GM23338 (cell line): ENCODE measurements around the gene FOXK2. TPM values are rescaled to one million over a fixed set of nuclear protein-coding genes. Genes with fewer than 3 reads are reported as not detected.

Experiments
- ATAC-seq: fragments of 200-7000 bp; cut with Tn5 transposase; 3 replicates; pipeline ENCODE4 v1.9.1; 2020
- DNase-seq: peaks from one replicate; pipeline ENCODE4 v3.0.0-alpha.2; 2015; ENCODE audit warnings: low spot score
- H2AFZ ChIP-seq: fragments of 200-600 bp; sonication (generic); 2 replicates; pipeline ENCODE4 v1.8.0; 2016; ENCODE audit warnings: antibody characterized with exemption, mild to moderate bottlenecking, moderate library complexity
- H3F3A ChIP-seq: fragments of 200-600 bp; sonication (generic); replicated peaks from 2 replicates; pipeline ENCODE4 v1.8.0; 2017; ENCODE audit warnings: antibody characterized with exemption, mixed run types, low read depth
- H3K27ac ChIP-seq: fragments of 200-600 bp; sonication (generic); 2 replicates; pipeline ENCODE4 v1.6.1; 2016; ENCODE audit warnings: low read depth
- H3K27me3 ChIP-seq: fragments of 200-600 bp; sonication (generic); 2 replicates; pipeline ENCODE4 v1.8.0; 2016; ENCODE audit warnings: mild to moderate bottlenecking, mixed run types, moderate library complexity; ENCODE audit not compliant: insufficient read depth
- H3K36me3 ChIP-seq: fragments of 200-600 bp; sonication (generic); 2 replicates; pipeline ENCODE4 v1.8.0; 2016; ENCODE audit warnings: mild to moderate bottlenecking; ENCODE audit not compliant: insufficient read depth
- H3K4me1 ChIP-seq: fragments of 200-600 bp; sonication (generic); 2 replicates; pipeline ENCODE4 v1.8.0; 2016; ENCODE audit warnings: mild to moderate bottlenecking, moderate library complexity; ENCODE audit not compliant: insufficient read depth
- H3K4me2 ChIP-seq: fragments of 200-600 bp; sonication (generic); 2 replicates; pipeline ENCODE4 v1.7.1; 2017; ENCODE audit warnings: mixed run types
- H3K4me3 ChIP-seq: fragments of 200-600 bp; sonication (generic); 2 replicates; pipeline ENCODE4 v1.6.1; 2016; ENCODE audit warnings: mixed run types
- H3K79me2 ChIP-seq: fragments of 200-600 bp; sonication (generic); replicated peaks from 2 replicates; pipeline ENCODE4 v1.8.0; 2017; ENCODE audit warnings: mild to moderate bottlenecking; ENCODE audit not compliant: insufficient read depth
- H3K9me2 ChIP-seq: fragments of 200-600 bp; sonication (generic); 2 replicates; pipeline ENCODE4 v1.8.0; 2017; ENCODE audit not compliant: insufficient read depth
- H4K20me1 ChIP-seq: fragments of 200-600 bp; sonication (generic); replicated peaks from 2 replicates; pipeline ENCODE4 v1.8.0; 2017; ENCODE audit warnings: mild to moderate bottlenecking; ENCODE audit not compliant: insufficient read depth
- H3K27ac Mint-ChIP-seq: 2 replicates; pipeline ENCODE4 v1.8.0; 2020; ENCODE audit warnings: inconsistent platforms, mild to moderate bottlenecking, moderate library complexity, mixed read lengths
- H3K27me3 Mint-ChIP-seq: 3 replicates; pipeline ENCODE4 v1.8.0; 2022; ENCODE audit warnings: low read depth, mild to moderate bottlenecking, moderate library complexity, mixed read lengths, inconsistent platforms; ENCODE audit not compliant: insufficient read depth, poor library complexity
- H3K36me3 Mint-ChIP-seq: 3 replicates; pipeline ENCODE4 v1.8.0; 2021; ENCODE audit warnings: low read depth, mild to moderate bottlenecking, inconsistent platforms, moderate library complexity, mixed read lengths
- H3K4me1 Mint-ChIP-seq: 3 replicates; pipeline ENCODE4 v1.8.0; 2020; ENCODE audit warnings: mild to moderate bottlenecking, inconsistent platforms, mixed read lengths
- H3K4me3 Mint-ChIP-seq: 3 replicates; pipeline ENCODE4 v1.8.0; 2021; ENCODE audit warnings: moderate library complexity, mild to moderate bottlenecking, inconsistent platforms, mixed read lengths
- H3K9me3 Mint-ChIP-seq: 3 replicates; pipeline ENCODE4 v1.8.0; 2020; ENCODE audit warnings: moderate library complexity, mild to moderate bottlenecking, inconsistent platforms, mixed read lengths
- CREB1 ChIP-seq: fragments of 250-450 bp; sonication (Bioruptor Pico); IDR thresholded peaks from 2 replicates; pipeline ENCODE4 v1.5.0; 2020; ENCODE audit warnings: low read depth, mild to moderate bottlenecking, moderate library complexity
- CTCF ChIP-seq, 2 experiments: fragments of 200-600 bp in 1 of 2; sonication (generic) in 1 of 2; conservative IDR thresholded peaks; 2 replicates each; pipeline versions ENCODE4 v1.5.1 to v1.6.1; 2016 to 2017; ENCODE audit warnings: antibody characterized with exemption in 2 of 2, low read depth in 2 of 2, mild to moderate bottlenecking in 2 of 2, moderate library complexity in 1 of 2
- ETS1 ChIP-seq: IDR thresholded peaks from 2 replicates; pipeline ENCODE4 v1.6.1; 2016; ENCODE audit warnings: antibody characterized with exemption
- EZH2 ChIP-seq: fragments of 200-600 bp; sonication (generic); IDR thresholded peaks from one replicate; pipeline ENCODE4 v1.8.0; 2017; ENCODE audit warnings: antibody characterized with exemption, mild to moderate bottlenecking, low read depth; ENCODE audit not compliant: unreplicated experiment
- NANOG ChIP-seq: IDR thresholded peaks from 2 replicates; pipeline ENCODE4 v1.6.1; 2016; ENCODE audit warnings: antibody characterized with exemption, borderline replicate concordance
- POLR2AphosphoS5 ChIP-seq: IDR thresholded peaks from 2 replicates; pipeline ENCODE4 v1.6.1; 2016; ENCODE audit warnings: antibody characterized with exemption, low read depth
- ZNF114 ChIP-seq: fragments of 250-450 bp; sonication (Bioruptor Pico); IDR thresholded peaks from 2 replicates; pipeline ENCODE4 v1.5.0; 2020; ENCODE audit warnings: mild to moderate bottlenecking, moderate library complexity
- ZNF462 ChIP-seq: fragments of 250-450 bp; sonication (Bioruptor Pico); IDR thresholded peaks from 2 replicates; pipeline ENCODE4 v1.5.0; 2020; ENCODE audit warnings: mild to moderate bottlenecking, moderate library complexity
- polyA plus RNA-seq: library from polyadenylated mRNA; unstranded; fragments of >200 nt; fragmentation: Nextera tagmentation; extraction: Ambion mirVana; gene quantifications from 2 replicates; pipeline ENCODE4 v1.2.1, GENCODE V29; 2016
- total RNA-seq: library from RNA; depleted of rRNA; stranded (reverse); fragments of >200 nt; shearing (Covaris generic); gene quantifications from 2 replicates; pipeline ENCODE4 v1.2.3, GENCODE V29; 2014

FOXK2 gene
- total and polyA plus RNA-seq, 2 experiments from 2014 or later, result 12.3 to 66.0 TPM

- H3K36me3 Mint-ChIP-seq, result peaks cover 56% of the 10 kb centered on the region
- no peak for ATAC-seq
These were observed 70.3 kb downstream of the FOXK2 start for GRCh38 chr17:82589851-82590180.

More at GRCh38 chr17:82589851-82590180, 70.3 kb downstream of the FOXK2 start:
- H3K79me2 ChIP-seq, result peaks cover 14% of the 10 kb centered on the region
- no peaks in the 10 kb centered on the region for H3K27me3 ChIP-seq
- no peak overlapping the region for H3K4me3 ChIP-seq
- TF ChIP-seq POLR2AphosphoS5, result no peak
- no peak for TF ChIP-seq ZNF462 (CRISPR knock-in tag)
- no peak for TF ChIP-seq EZH2
- no peak for TF ChIP-seq ZNF114 (CRISPR knock-in tag)
- no peak for TF ChIP-seq ETS1
- TF ChIP-seq CREB1 (CRISPR knock-in tag), result no peak
- no peak for TF ChIP-seq NANOG
- TF ChIP-seq CTCF (conservative IDR thresholded peaks at IDR 0.05; ENCODE audit: low read depth in 2 of 2), result no peak
- no peak overlapping the region for H3K27ac ChIP-seq
- H3K9me2 ChIP-seq, result no peaks in the 10 kb centered on the region
- peaks cover 24% of the 10 kb centered on the region for H3F3A ChIP-seq
- no peak for DNase-seq
- no peaks in the 10 kb centered on the region for H3K4me1 ChIP-seq
- Mint-ChIP-seq H3K4me3 (no peak overlapping the region), H3K27me3 (peaks cover 10% of the 10 kb centered on the region), H3K9me3 (peaks cover 3% of the 10 kb centered on the region; the same call in 2 of the 3 replicates), H3K27ac (no peak overlapping the region), H3K4me1 (peaks cover 12% of the 10 kb centered on the region)
- no peaks in the 10 kb centered on the region; the same call in 1 of the 2 replicates for H3K36me3 ChIP-seq
- H4K20me1 ChIP-seq, result peaks cover 5% of the 10 kb centered on the region; the same call in 1 of the 2 replicates
- H3K4me2 ChIP-seq, result no peak overlapping the region
- no peak overlapping the region for H2AFZ ChIP-seq
